ENCODE measurements around the gene TNFSF10.

GRCh38 chr3:172541945-172542488 is 18.8 kb upstream of the TNFSF10 start:
- TF ChIP-seq CHD4 (IDR thresholded peaks at IDR 0.05; ENCODE audit: borderline replicate concordance) (no peak), CTCF (IDR thresholded peaks at IDR 0.05) (no peak), ELK1 (IDR thresholded peaks at IDR 0.05; ENCODE audit: low read depth, low read length) (no peak), RAD21 (conservative IDR thresholded peaks at IDR 0.05 in 1 of 2, IDR thresholded peaks at IDR 0.05 in 1 of 2) (no peak), REST (IDR thresholded peaks at IDR 0.05) (no peak), PHF8 (IDR thresholded peaks at IDR 0.05; ENCODE audit: borderline replicate concordance, low read depth) (no peak), BHLHE40 (IDR thresholded peaks at IDR 0.05; ENCODE audit: low read depth, low read length) (no peak), TFCP2L1 (CRISPR knock-in tag; IDR thresholded peaks at IDR 0.05) (no peak), POLR2A (IDR thresholded peaks at IDR 0.05; ENCODE audit: low read length) (no peak), EP300 (IDR thresholded peaks at IDR 0.05) (no peak), MAX (IDR thresholded peaks at IDR 0.05) (no peak)

All from A549 (cell line).